HepG2 (cell line): ENCODE results near the gene MSX2.

Experiments
- HMG20B ChIP-seq: conservative IDR thresholded peaks from 2 replicates; pipeline ENCODE4 v1.6.1; 2016; ENCODE audit warnings: missing genetic modification reagents, missing compliant biosample characterization
- SALL2 ChIP-seq: sonication (generic); formaldehyde crosslinking; IDR thresholded peaks from 2 replicates; pipeline ENCODE4 v1.8.1; 2023; ENCODE audit warnings: mild to moderate bottlenecking, missing genetic modification reagents, inconsistent platforms
- THAP11 ChIP-seq: IDR thresholded peaks from 2 replicates; pipeline ENCODE4 v1.6.1; 2016; ENCODE audit warnings: missing biosample characterization, missing genetic modification reagents
- ZFP36 ChIP-seq: fragments of 150-350 bp; IDR thresholded peaks from 2 replicates; pipeline ENCODE4 v1.6.1; 2018; ENCODE audit warnings: borderline replicate concordance, low read length, low read depth; ENCODE audit not compliant: partially characterized antibody
- ZNF24 ChIP-seq: fragments of 450-650 bp; IDR thresholded peaks from 2 replicates; pipeline ENCODE4 v1.6.1; 2017; ENCODE audit warnings: antibody characterized with exemption, mild to moderate bottlenecking
- ZNF326 ChIP-seq: sonication (generic); formaldehyde crosslinking; IDR thresholded peaks from 2 replicates; pipeline ENCODE4 v1.4.0; 2020; ENCODE audit warnings: missing genetic modification reagents, borderline replicate concordance
- ZNF354B ChIP-seq: sonication (generic); formaldehyde crosslinking; IDR thresholded peaks from 2 replicates; pipeline ENCODE4 v1.8.0; 2022; ENCODE audit warnings: mild to moderate bottlenecking, missing genetic modification reagents
- ZNF788 ChIP-seq: sonication (generic); formaldehyde crosslinking; IDR thresholded peaks from 2 replicates; pipeline ENCODE4 v1.5.0; 2020; ENCODE audit warnings: mild to moderate bottlenecking, missing genetic modification reagents, borderline replicate concordance
- TF ChIP-seq, protein P1 (sequence below): sonication (generic); formaldehyde crosslinking; IDR thresholded peaks from 2 replicates; pipeline ENCODE4 v1.5.1; 2020; ENCODE audit warnings: mild to moderate bottlenecking, missing genetic modification reagents, borderline replicate concordance
- TF ChIP-seq, protein P2 (sequence below): sonication (generic); formaldehyde crosslinking; IDR thresholded peaks from 2 replicates; pipeline ENCODE4 v1.4.0; 2020; ENCODE audit warnings: mild to moderate bottlenecking, missing genetic modification reagents
- TF ChIP-seq, protein P3 (sequence below): sonication (generic); formaldehyde crosslinking; IDR thresholded peaks from 2 replicates; pipeline ENCODE4 v1.5.0; 2020; ENCODE audit warnings: mild to moderate bottlenecking, missing genetic modification reagents, moderate library complexity
- TF ChIP-seq, protein P4 (sequence below): sonication (generic); formaldehyde crosslinking; IDR thresholded peaks from 2 replicates; pipeline ENCODE4 v1.8.0; 2022; ENCODE audit warnings: missing genetic modification reagents, low read depth, mild to moderate bottlenecking, borderline replicate concordance
- TF ChIP-seq, protein P5 (sequence below), 2 experiments: sonication (generic) in 1 of 2; formaldehyde crosslinking in 1 of 2; IDR thresholded peaks; 2 replicates each; pipeline versions ENCODE4 v1.5.1 to v1.6.1; 2011 to 2020; ENCODE audit warnings: borderline replicate concordance in 1 of 2, low read depth in 1 of 2, low read length in 1 of 2, mild to moderate bottlenecking in 1 of 2, missing genetic modification reagents in 1 of 2, moderate library complexity in 1 of 2

DNA sequence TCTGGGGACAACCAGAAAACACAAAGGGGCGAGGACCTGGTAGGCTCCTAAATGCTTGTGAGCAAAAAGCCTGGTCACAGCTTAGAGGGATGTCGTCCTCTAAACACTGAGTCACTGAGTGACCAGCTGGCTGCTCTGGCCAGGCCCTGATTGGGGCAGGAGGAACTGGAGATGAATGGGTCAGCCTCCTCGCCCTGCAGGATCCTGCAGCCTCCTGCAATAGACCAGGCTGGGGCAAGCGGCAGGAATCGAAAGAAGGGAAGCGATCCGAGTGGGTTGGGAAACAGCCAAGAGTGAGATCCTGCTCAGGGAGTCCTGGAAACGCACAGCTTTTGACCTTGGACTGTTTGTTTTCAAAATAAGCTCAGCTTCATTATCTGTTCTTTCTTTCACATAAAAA lies 34.1 kb upstream of the MSX2 start:
- TF ChIP-seq ZNF788 (no peak), HMG20B (CRISPR knock-in tag) (no peak), ZNF24 (no peak), ZFP36 (no peak), THAP11 (CRISPR knock-in tag) (no peak), ZNF326 (CRISPR knock-in tag) (no peak), ZNF354B (no peak), SALL2 (CRISPR knock-in tag) (no peak)
- TF ChIP-seq, protein P1, sequence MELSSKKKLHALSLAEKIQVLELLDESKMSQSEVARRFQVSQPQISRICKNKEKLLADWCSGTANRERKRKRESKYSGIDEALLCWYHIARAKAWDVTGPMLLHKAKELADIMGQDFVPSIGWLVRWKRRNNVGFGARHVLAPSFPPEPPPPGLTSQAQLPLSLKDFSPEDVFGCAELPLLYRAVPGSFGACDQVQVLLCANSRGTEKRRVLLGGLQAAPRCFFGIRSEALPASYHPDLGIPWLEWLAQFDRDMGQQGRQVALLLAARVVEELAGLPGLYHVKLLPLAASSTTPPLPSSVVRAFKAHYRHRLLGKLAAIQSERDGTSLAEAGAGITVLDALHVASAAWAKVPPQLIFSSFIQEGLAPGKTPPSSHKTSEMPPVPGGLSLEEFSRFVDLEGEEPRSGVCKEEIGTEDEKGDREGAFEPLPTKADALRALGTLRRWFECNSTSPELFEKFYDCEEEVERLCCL (CRISPR knock-in tag) = no peak
- TF ChIP-seq, protein P2, sequence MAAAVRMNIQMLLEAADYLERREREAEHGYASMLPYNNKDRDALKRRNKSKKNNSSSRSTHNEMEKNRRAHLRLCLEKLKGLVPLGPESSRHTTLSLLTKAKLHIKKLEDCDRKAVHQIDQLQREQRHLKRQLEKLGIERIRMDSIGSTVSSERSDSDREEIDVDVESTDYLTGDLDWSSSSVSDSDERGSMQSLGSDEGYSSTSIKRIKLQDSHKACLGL (CRISPR knock-in tag) = no peak
- TF ChIP-seq, protein P3, sequence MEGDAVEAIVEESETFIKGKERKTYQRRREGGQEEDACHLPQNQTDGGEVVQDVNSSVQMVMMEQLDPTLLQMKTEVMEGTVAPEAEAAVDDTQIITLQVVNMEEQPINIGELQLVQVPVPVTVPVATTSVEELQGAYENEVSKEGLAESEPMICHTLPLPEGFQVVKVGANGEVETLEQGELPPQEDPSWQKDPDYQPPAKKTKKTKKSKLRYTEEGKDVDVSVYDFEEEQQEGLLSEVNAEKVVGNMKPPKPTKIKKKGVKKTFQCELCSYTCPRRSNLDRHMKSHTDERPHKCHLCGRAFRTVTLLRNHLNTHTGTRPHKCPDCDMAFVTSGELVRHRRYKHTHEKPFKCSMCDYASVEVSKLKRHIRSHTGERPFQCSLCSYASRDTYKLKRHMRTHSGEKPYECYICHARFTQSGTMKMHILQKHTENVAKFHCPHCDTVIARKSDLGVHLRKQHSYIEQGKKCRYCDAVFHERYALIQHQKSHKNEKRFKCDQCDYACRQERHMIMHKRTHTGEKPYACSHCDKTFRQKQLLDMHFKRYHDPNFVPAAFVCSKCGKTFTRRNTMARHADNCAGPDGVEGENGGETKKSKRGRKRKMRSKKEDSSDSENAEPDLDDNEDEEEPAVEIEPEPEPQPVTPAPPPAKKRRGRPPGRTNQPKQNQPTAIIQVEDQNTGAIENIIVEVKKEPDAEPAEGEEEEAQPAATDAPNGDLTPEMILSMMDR = no peak
- TF ChIP-seq, protein P4, sequence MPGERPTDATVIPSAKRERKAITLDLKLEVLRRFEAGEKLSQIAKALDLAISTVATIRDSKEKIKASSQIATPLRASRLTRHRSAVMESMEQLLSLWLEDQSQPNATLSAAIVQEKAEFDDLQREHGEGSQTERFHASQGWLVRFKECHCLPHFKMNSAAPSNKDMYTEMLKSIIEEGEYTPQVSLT (CRISPR knock-in tag) = no peak
- TF ChIP-seq, protein P5, sequence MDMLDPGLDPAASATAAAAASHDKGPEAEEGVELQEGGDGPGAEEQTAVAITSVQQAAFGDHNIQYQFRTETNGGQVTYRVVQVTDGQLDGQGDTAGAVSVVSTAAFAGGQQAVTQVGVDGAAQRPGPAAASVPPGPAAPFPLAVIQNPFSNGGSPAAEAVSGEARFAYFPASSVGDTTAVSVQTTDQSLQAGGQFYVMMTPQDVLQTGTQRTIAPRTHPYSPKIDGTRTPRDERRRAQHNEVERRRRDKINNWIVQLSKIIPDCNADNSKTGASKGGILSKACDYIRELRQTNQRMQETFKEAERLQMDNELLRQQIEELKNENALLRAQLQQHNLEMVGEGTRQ (IDR thresholded peaks at IDR 0.05; ENCODE audit: low read depth, low read length) = no peak
- TF ChIP-seq, protein P5 (CRISPR knock-in tag; IDR thresholded peaks at IDR 0.05; ENCODE audit: borderline replicate concordance) = no peak
